Panc1 (cell line): Measurements from ENCODE around the gene FAM83F. TPM values are rescaled to one million over a fixed set of nuclear protein-coding genes. Genes with fewer than 3 reads are reported as not detected.

Experiments
- ATAC-seq: fragments of 200-7000 bp; cut with Tn5 transposase; 2 replicates; pipeline ENCODE4 v1.9.1; 2020; ENCODE audit warnings: mild to moderate bottlenecking, moderate library complexity
- BruUV-seq: library from RNA; stranded (reverse); fragments of 400-500 nt; replicated peaks from 2 replicates; lab custom pipeline; 2021; lab: Mats Ljungman, UMichigan
- CTCF ChIA-PET: fragments of 300-600 bp; sonication (Branson Sonifier 250); formaldehyde crosslinking; loops from one replicate; lab custom pipeline; 2022; ENCODE audit warnings: antibody characterized with exemption; lab: Charles Lee
- POLR2A ChIA-PET: fragments of 300-600 bp; sonication (Branson Sonifier 250); formaldehyde crosslinking; loops from one replicate; lab custom pipeline; 2022; ENCODE audit warnings: antibody characterized with exemption; lab: Charles Lee
- DNase-seq: peaks from one replicate; pipeline ENCODE4 v3.0.0-alpha.2; 2010; ENCODE audit warnings: low read depth, low spot score
- H3K27ac ChIP-seq: 2 replicates; pipeline ENCODE4 v1.5.1; 2011; ENCODE audit warnings: mild to moderate bottlenecking, low read length, inconsistent platforms
- H3K27me3 ChIP-seq: fragments of 200-500 bp; sonication (Bioruptor generic); 2 replicates; pipeline ENCODE4 v1.6.0; 2014; ENCODE audit warnings: low read length, inconsistent platforms; ENCODE audit not compliant: control insufficient read depth, insufficient read depth
- H3K36me3 ChIP-seq: fragments of 200-500 bp; sonication (Bioruptor generic); 2 replicates; pipeline ENCODE4 v1.5.1; 2014; ENCODE audit warnings: inconsistent platforms, mild to moderate bottlenecking, low read length, moderate library complexity; ENCODE audit not compliant: control insufficient read depth, insufficient read depth
- H3K4me1 ChIP-seq: 2 replicates; pipeline ENCODE4 v1.5.1; 2011; ENCODE audit warnings: inconsistent platforms, mild to moderate bottlenecking, low read length, moderate library complexity; ENCODE audit not compliant: control insufficient read depth, insufficient read depth
- H3K4me3 ChIP-seq, 2 experiments: 2 replicates each; pipeline ENCODE4 v1.5.1; 2011 to 2012; ENCODE audit warnings: low read depth in 2 of 2, low read length in 2 of 2, mild to moderate bottlenecking in 2 of 2, inconsistent platforms in 1 of 2, moderate library complexity in 1 of 2
- H3K9me3 ChIP-seq: fragments of 200-500 bp; sonication (Bioruptor generic); 2 replicates; pipeline ENCODE4 v1.5.1; 2014; ENCODE audit warnings: low read depth, mild to moderate bottlenecking, inconsistent platforms, low read length, moderate library complexity; ENCODE audit not compliant: control insufficient read depth, insufficient read depth
- POLR2AphosphoS5 ChIP-seq: IDR thresholded peaks from 2 replicates; pipeline ENCODE4 v1.6.1; 2012; ENCODE audit warnings: mild to moderate bottlenecking, low read depth, low read length, moderate library complexity
- SIN3A ChIP-seq: IDR thresholded peaks from 2 replicates; pipeline ENCODE4 v1.6.1; 2012; ENCODE audit warnings: low read depth, mild to moderate bottlenecking, low read length, moderate library complexity, borderline replicate concordance; ENCODE audit not compliant: insufficient read depth
- TCF7L2 ChIP-seq: IDR thresholded peaks from 2 replicates; pipeline ENCODE4 v1.6.1; 2011; ENCODE audit warnings: mild to moderate bottlenecking, low read depth, low read length, inconsistent platforms
- in situ Hi-C: cut with HindIII; loops from 2 replicates; pipeline ENCODE4 v1.10.0; 2016; ENCODE audit warnings: low sequenced_read_pairs, low pct_unique_long_range_greater_than_20kb
- intact Hi-C: fragments of 100-400 bp; cut with micrococcal nuclease; formaldehyde crosslinking; loops from one replicate; pipeline ENCODE4 v1.10.0; 2022; ENCODE audit not compliant: unreplicated experiment
- total RNA-seq: library from RNA; stranded (reverse); gene quantifications from one replicate; pipeline ENCODE4 v1.2.1, GENCODE V29; 2021; ENCODE audit not compliant: unreplicated experiment
- TF ChIP-seq, protein P1 (sequence below), 2 experiments: IDR thresholded peaks; 2 replicates each; pipeline ENCODE4 v1.6.1; 2011 to 2012; ENCODE audit warnings: low read depth in 2 of 2, control low read depth in 1 of 2, low read length in 1 of 2, mild to moderate bottlenecking in 1 of 2, moderate library complexity in 1 of 2; ENCODE audit not compliant: insufficient read depth in 1 of 2
- TF ChIP-seq, protein P2 (sequence below): fragments of 450-650 bp; IDR thresholded peaks from 2 replicates; pipeline ENCODE4 v1.5.1; 2017; ENCODE audit warnings: mild to moderate bottlenecking

The FAM83F gene
- total RNA-seq, 1 experiment from 2014 or later = 0.05 TPM

DNA sequence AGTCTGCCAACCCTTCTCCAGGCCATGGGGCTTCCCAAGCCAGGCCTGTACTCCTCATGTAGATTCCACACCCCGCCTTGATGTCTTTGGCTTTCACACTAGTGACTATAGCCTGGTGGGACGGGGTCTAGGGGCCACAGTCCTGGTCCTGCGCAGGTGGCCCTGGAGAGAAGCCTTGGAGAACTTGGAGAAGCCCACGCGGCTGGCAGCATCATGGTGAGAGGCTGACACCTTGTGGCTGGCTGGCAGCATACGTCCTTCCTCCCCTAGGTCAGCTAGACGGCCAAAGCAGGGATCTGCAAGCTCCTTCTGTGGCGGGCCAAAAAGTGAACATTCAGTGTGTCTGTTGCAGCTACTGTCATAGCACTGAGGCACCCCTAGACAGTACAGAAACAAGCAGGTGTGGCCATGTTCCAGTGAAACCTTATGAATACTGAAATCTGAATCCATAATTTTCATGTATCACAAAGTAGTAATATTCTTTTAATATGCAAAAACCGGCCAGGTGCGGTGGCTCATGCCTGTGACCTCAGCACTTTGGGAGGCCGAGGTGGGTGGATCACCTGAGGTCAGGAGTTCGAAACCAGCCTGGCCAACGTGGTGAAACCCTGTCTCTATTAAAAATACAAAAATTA, 42.0 kb downstream of the FAM83F start:
- H3K4me1 ChIP-seq = no peaks in the 10 kb centered on the region; the same call in 1 of the 2 replicates
- BruUV-seq = no TSS peak
- intact Hi-C loops = loop anchor here (5.0 kb wide), 1 partner anchor 499 kb away; no protein-coding TSS in a partner anchor

DNA sequence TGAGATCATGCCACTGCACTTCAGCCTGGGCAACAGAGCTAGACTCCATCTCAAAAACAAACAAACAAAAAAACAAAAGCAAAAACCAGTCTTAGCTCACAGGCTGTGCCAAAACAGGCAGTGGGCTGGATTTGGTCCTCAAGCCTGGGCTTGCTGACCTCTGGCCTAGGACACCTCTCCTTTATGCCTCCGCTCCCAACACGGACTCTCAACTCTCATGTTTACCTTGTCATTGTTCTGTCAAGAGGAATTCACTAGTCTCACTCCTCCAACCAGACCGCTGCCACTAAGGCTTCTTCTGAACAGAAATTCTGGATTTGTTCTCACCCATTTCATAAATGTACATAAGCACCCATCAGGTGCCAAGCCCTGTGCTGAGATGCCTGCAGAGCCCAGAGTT, 42.6 kb downstream of the FAM83F start:
- in situ Hi-C loops (no loop called here), intact Hi-C loops (loop anchor here (5.0 kb wide), 1 partner anchor 500 kb away; no protein-coding TSS in a partner anchor)
- Histone ChIP-seq H3K27ac (no peak overlapping the region), H3K9me3 (no peaks in the 10 kb centered on the region), H3K4me1 (no peaks in the 10 kb centered on the region; the same call in 1 of the 2 replicates), H3K36me3 (no peaks in the 10 kb centered on the region), H3K4me3 (no peak overlapping the region), H3K27me3 (no peaks in the 10 kb centered on the region)
- ChIA-PET CTCF (interaction anchor here (1.0 kb wide), 2 partner anchors 467 to 478 kb away, joined by 3 read pairs; partner anchors contain the start of gene CACNA1I), POLR2A (no interaction called here)
- BruUV-seq = no TSS peak
- ATAC-seq (no peak), DNase-seq (no peak)
- no peak for TF ChIP-seq POLR2AphosphoS5
- no peak for TF ChIP-seq TCF7L2
- TF ChIP-seq, protein P1, sequence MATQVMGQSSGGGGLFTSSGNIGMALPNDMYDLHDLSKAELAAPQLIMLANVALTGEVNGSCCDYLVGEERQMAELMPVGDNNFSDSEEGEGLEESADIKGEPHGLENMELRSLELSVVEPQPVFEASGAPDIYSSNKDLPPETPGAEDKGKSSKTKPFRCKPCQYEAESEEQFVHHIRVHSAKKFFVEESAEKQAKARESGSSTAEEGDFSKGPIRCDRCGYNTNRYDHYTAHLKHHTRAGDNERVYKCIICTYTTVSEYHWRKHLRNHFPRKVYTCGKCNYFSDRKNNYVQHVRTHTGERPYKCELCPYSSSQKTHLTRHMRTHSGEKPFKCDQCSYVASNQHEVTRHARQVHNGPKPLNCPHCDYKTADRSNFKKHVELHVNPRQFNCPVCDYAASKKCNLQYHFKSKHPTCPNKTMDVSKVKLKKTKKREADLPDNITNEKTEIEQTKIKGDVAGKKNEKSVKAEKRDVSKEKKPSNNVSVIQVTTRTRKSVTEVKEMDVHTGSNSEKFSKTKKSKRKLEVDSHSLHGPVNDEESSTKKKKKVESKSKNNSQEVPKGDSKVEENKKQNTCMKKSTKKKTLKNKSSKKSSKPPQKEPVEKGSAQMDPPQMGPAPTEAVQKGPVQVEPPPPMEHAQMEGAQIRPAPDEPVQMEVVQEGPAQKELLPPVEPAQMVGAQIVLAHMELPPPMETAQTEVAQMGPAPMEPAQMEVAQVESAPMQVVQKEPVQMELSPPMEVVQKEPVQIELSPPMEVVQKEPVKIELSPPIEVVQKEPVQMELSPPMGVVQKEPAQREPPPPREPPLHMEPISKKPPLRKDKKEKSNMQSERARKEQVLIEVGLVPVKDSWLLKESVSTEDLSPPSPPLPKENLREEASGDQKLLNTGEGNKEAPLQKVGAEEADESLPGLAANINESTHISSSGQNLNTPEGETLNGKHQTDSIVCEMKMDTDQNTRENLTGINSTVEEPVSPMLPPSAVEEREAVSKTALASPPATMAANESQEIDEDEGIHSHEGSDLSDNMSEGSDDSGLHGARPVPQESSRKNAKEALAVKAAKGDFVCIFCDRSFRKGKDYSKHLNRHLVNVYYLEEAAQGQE (IDR thresholded peaks at IDR 0.05; ENCODE audit: insufficient read depth in 1 of 2, low read depth in 2 of 2, low read length in 1 of 2) = no peak
- TF ChIP-seq, protein P2, sequence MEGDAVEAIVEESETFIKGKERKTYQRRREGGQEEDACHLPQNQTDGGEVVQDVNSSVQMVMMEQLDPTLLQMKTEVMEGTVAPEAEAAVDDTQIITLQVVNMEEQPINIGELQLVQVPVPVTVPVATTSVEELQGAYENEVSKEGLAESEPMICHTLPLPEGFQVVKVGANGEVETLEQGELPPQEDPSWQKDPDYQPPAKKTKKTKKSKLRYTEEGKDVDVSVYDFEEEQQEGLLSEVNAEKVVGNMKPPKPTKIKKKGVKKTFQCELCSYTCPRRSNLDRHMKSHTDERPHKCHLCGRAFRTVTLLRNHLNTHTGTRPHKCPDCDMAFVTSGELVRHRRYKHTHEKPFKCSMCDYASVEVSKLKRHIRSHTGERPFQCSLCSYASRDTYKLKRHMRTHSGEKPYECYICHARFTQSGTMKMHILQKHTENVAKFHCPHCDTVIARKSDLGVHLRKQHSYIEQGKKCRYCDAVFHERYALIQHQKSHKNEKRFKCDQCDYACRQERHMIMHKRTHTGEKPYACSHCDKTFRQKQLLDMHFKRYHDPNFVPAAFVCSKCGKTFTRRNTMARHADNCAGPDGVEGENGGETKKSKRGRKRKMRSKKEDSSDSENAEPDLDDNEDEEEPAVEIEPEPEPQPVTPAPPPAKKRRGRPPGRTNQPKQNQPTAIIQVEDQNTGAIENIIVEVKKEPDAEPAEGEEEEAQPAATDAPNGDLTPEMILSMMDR = no peak
- no peak for TF ChIP-seq SIN3A

More for the DNA sequence above, 42.0 kb downstream of the FAM83F start:
- Histone ChIP-seq H3K27ac (no peak overlapping the region), H3K4me3 (no peak overlapping the region), H3K36me3 (no peaks in the 10 kb centered on the region), H3K9me3 (no peaks in the 10 kb centered on the region), H3K27me3 (no peaks in the 10 kb centered on the region)
- ATAC-seq = peak; percentile 96
- POLR2A ChIA-PET = no interaction called here
- TF ChIP-seq, protein P2 = peak; percentile 86
- no peak for TF ChIP-seq TCF7L2
- TF ChIP-seq, protein P1 (IDR thresholded peaks at IDR 0.05; ENCODE audit: insufficient read depth in 1 of 2, low read depth in 2 of 2, low read length in 1 of 2) = 0 out of 4 replicates have a peak, but pooled peaks of 1 of the 2 experiments have one; percentile 39
- no peak for TF ChIP-seq POLR2AphosphoS5
- no peak for TF ChIP-seq SIN3A
- in situ Hi-C loops = no loop called here
- DNase-seq = peak; percentile 52
- CTCF ChIA-PET = interaction anchor here (0.9 to 1.1 kb wide), 5 partner anchors 12 to 502 kb away, joined by 3 read pairs; partner anchors contain the start of gene CACNA1I
